ENCODE results near the gene OAF.

- TF ChIP-seq CEBPB (IDR thresholded peaks at IDR 0.05; ENCODE audit: low read depth), result no peak
- no peak for TF ChIP-seq REST (IDR thresholded peaks at IDR 0.05; ENCODE audit: low read depth)
- TF ChIP-seq ZBTB33 (IDR thresholded peaks at IDR 0.05; ENCODE audit: extremely low read depth, insufficient replicate concordance, low read length), result no peak
- no peak for TF ChIP-seq SIN3A (IDR thresholded peaks at IDR 0.05; ENCODE audit: low read depth)
- no peak for TF ChIP-seq POLR2AphosphoS5 (IDR thresholded peaks at IDR 0.05; ENCODE audit: low read depth, low read length)
- TF ChIP-seq ZFX (IDR thresholded peaks at IDR 0.05), result no peak
- no peak for TF ChIP-seq MAX (IDR thresholded peaks at IDR 0.05)
- no peak for TF ChIP-seq CTCF (IDR thresholded peaks at IDR 0.05 in 2 of 3, conservative IDR thresholded peaks at IDR 0.05 in 1 of 3; ENCODE audit: borderline replicate concordance in 1 of 3, insufficient read depth in 1 of 3, low read depth in 2 of 3, low read length in 2 of 3)
- TF ChIP-seq POLR2A (IDR thresholded peaks at IDR 0.05; ENCODE audit: borderline replicate concordance, extremely low read depth, insufficient read depth, insufficient read length), result no peak
- no peak for TF ChIP-seq EGR1 (IDR thresholded peaks at IDR 0.05; ENCODE audit: low read depth)
- TF ChIP-seq EZH2 (IDR thresholded peaks at IDR 0.05), result no peak
These were observed 57.9 kb downstream of the OAF start for GRCh38 chr11:120268686-120269085.

Measured in HCT116 (cell line).